B cell (primary cell): Measurements from ENCODE around the gene TLR8.

Experiments
- CTCF ChIP-seq: fragments of 200-600 bp; IDR thresholded peaks from one replicate; pipeline ENCODE4 v1.8.0; 2022; ENCODE audit warnings: antibody characterized with exemption, mild to moderate bottlenecking
- EZH2 ChIP-seq: IDR thresholded peaks from 2 replicates; pipeline ENCODE4 v1.6.1; 2012; ENCODE audit warnings: borderline replicate concordance, low read depth, mild to moderate bottlenecking, moderate library complexity, low read length; ENCODE audit not compliant: insufficient read depth, poor library complexity, severe bottlenecking

GRCh38 chrX:12949205-12949926 lies 42.9 kb downstream of the TLR8 start:
- TF ChIP-seq CTCF (no peak), EZH2 (no peak)
